ENCODE results near the gene STKLD1. TPM values are rescaled to one million over a fixed set of nuclear protein-coding genes. Genes with fewer than 3 reads are reported as not detected.

Gene STKLD1
- total RNA-seq, 1 donor from 2014 or later, result under 0.01 TPM

DNA sequence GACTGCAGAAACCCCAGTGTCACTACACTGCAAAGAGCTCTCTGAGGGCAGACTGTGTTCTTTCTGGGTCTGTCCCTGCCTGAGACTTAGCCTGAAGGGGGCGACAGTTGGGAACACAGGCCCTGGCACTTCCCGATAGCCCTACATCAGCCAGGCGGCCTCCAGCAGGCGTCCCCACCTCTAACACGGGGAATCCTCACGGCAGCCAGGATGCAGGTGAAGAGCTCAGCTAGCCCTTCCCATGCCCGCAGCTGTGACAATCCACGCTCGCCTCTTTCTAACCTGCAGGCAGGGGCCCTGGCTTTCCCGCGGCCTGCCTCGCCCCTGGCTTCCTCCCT lies 34.1 kb upstream of the STKLD1 start:
- Histone ChIP-seq H3K36me3 (ENCODE audit: control insufficient read depth, insufficient read depth, low read length) (peaks cover 40% of the 10 kb centered on the region), H3K4me3 (ENCODE audit: low read depth, low read length) (no peak overlapping the region), H3K27me3 (ENCODE audit: control insufficient read depth, insufficient read depth, low read length) (no peaks in the 10 kb centered on the region)
- FAIRE-seq (no peak), DNase-seq (ENCODE audit: low read depth) (no peak)
- TF ChIP-seq, protein P1, sequence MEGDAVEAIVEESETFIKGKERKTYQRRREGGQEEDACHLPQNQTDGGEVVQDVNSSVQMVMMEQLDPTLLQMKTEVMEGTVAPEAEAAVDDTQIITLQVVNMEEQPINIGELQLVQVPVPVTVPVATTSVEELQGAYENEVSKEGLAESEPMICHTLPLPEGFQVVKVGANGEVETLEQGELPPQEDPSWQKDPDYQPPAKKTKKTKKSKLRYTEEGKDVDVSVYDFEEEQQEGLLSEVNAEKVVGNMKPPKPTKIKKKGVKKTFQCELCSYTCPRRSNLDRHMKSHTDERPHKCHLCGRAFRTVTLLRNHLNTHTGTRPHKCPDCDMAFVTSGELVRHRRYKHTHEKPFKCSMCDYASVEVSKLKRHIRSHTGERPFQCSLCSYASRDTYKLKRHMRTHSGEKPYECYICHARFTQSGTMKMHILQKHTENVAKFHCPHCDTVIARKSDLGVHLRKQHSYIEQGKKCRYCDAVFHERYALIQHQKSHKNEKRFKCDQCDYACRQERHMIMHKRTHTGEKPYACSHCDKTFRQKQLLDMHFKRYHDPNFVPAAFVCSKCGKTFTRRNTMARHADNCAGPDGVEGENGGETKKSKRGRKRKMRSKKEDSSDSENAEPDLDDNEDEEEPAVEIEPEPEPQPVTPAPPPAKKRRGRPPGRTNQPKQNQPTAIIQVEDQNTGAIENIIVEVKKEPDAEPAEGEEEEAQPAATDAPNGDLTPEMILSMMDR (IDR thresholded peaks at IDR 0.05; ENCODE audit: insufficient read depth, low read length, severe bottlenecking), result peak; percentile 38

DNA sequence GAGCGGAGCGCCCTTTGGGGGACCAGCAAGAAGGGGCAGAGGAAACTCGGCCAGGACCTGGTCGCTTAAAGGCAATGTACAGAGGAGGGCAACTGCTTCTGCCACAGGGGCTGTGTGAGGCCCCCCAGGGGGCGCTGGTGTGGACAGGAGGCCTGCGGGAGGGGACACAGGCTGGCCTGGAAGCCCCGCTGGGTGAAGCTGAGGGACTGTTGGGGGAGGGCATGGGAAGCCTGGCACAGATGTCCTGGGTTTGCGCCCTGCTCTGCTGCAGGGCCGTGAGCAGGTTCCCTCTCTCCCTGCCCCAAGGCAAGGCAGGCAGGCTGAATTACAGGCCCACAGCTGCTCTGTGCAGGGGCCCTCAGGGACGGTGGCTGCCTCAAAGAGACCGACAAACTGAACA lies 33.6 kb upstream of the STKLD1 start:
- Histone ChIP-seq H3K36me3 (ENCODE audit: control insufficient read depth, insufficient read depth, low read length) (peaks cover 40% of the 10 kb centered on the region), H3K4me3 (ENCODE audit: low read depth, low read length) (no peak overlapping the region), H3K27me3 (ENCODE audit: control insufficient read depth, insufficient read depth, low read length) (no peaks in the 10 kb centered on the region)
- DNase-seq (ENCODE audit: low read depth) (no peak), FAIRE-seq (no peak)
- TF ChIP-seq, protein P1 (IDR thresholded peaks at IDR 0.05; ENCODE audit: insufficient read depth, low read length, severe bottlenecking), result peak; percentile 10

DNA sequence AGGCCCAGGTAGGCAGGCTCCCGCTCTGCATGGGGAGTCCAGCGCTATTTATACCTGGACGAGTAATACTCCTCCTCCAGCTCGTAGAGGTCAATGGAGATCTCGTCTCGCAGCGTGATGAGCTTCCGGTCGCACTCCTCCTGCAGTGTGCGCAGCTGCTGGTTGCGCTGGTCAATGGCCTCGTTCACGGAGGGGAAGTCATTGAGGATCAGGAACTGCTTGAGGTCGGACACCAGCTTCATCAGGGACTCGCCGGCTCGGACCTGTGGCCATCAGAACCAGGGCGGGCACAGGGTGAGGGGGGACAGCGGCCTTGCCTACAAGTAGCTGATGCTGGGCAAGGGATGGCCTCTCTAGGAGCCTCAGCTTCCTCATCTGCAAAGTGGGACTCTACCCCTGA lies 32.1 kb upstream of the STKLD1 start:
- peak; percentile 36 for FAIRE-seq

DNA sequence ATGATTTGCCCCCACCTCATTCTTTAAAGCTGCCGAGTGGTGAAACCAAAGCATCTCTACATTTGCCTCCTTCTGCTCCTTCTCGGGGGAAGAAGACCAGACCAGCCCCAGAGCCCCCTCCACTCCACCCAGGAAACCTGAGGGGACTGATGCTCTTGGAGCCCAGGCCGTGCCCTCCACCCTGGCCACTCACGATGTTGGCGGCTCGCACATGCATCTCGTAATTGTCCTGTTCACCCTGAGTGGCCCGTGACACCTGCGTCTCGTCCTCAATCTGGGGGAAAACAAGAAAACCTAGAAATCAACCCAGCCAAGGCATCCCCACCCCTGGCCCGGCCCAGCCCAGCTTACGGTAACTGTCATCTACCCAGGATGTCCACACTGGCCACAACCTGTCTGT lies 31.2 kb upstream of the STKLD1 start:
- FAIRE-seq, result no peak
- no peak for DNase-seq (ENCODE audit: low read depth)
- TF ChIP-seq, protein P1 (IDR thresholded peaks at IDR 0.05; ENCODE audit: insufficient read depth, low read length, severe bottlenecking), result no peak
- H3K36me3 ChIP-seq (ENCODE audit: control insufficient read depth, insufficient read depth, low read length), result peaks cover 45% of the 10 kb centered on the region
- H3K27me3 ChIP-seq (ENCODE audit: control insufficient read depth, insufficient read depth, low read length), result no peaks in the 10 kb centered on the region
- no peak overlapping the region for H3K4me3 ChIP-seq (ENCODE audit: low read depth, low read length)

More for the DNA sequence above, 32.1 kb upstream of the STKLD1 start:
- TF ChIP-seq, protein P1 (IDR thresholded peaks at IDR 0.05; ENCODE audit: insufficient read depth, low read length, severe bottlenecking), result no peak
- Histone ChIP-seq H3K27me3 (ENCODE audit: control insufficient read depth, insufficient read depth, low read length) (no peaks in the 10 kb centered on the region), H3K36me3 (ENCODE audit: control insufficient read depth, insufficient read depth, low read length) (peaks cover 42% of the 10 kb centered on the region), H3K4me3 (ENCODE audit: low read depth, low read length) (no peak overlapping the region)
- no peak for DNase-seq (ENCODE audit: low read depth)

DNA sequence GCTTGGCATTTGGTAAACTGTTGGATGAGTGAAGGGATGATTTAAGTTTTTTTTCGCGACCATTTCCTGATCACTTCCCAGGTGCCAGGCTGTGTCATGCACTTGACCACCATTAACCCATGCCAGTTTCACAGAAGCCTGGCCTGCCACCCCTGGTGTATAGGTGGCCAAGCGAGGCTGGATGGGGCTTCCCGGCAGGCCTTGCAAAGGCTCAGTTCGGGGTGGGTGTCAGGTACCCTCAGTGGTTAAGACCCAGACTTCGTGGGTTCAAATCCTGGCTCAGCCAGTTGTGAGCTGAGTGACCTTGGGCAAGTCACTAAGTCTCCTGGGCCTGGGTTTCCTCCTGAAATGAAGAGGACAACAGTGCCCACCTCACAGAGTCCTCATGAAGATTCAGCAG lies 30.6 kb upstream of the STKLD1 start:
- FAIRE-seq, result no peak
- Histone ChIP-seq H3K4me3 (ENCODE audit: low read depth, low read length) (no peak overlapping the region), H3K36me3 (ENCODE audit: control insufficient read depth, insufficient read depth, low read length) (peaks cover 47% of the 10 kb centered on the region), H3K27me3 (ENCODE audit: control insufficient read depth, insufficient read depth, low read length) (no peaks in the 10 kb centered on the region)
- TF ChIP-seq, protein P1 (IDR thresholded peaks at IDR 0.05; ENCODE audit: insufficient read depth, low read length, severe bottlenecking), result no peak
- no peak for DNase-seq (ENCODE audit: low read depth)

DNA sequence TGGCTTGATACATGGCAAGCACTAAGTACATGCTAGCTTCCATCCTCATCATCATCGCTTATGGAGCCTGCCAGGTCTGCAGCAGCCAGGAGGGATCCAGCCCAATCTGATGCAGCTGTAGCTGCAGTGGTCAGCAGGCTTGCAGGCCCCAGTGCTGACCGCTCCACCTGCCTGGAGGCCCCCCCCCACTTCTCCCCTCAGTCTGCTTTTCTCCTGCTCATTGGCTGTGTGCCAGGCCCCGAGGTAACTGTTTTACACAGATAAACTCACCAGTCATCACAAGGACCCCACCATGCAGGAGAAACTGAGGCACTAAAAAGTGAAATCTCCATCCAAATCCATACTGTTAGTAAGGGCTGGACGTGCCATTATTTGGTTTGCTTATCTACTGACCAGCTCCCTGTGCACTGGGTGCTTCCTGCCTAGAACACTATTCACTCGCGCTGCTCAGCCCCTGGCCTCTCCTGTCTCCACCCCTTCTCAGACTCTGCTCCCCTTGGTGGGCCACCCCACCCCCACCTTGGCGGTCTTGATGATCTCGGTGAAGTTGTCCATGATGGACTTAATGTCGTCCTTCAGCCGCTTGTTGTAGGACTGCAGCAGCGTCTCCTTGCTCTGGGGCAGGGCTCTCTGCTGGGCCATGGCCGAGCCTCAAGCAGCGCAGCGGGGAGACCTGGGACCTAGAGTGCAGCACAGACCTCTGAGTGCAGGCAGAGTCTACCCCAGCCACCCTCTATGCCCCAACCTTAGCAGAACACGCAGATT lies 30.0 kb upstream of the STKLD1 start:
- H3K36me3 ChIP-seq (ENCODE audit: control insufficient read depth, insufficient read depth, low read length), result peaks cover 45% of the 10 kb centered on the region
- no peak overlapping the region for H3K4me3 ChIP-seq (ENCODE audit: low read depth, low read length)
- TF ChIP-seq, protein P1 (IDR thresholded peaks at IDR 0.05; ENCODE audit: insufficient read depth, low read length, severe bottlenecking), result no peak

More for the DNA sequence above, 30.0 kb upstream of the STKLD1 start:
- FAIRE-seq, result no peak
- H3K27me3 ChIP-seq (ENCODE audit: control insufficient read depth, insufficient read depth, low read length), result no peaks in the 10 kb centered on the region
- DNase-seq (ENCODE audit: low read depth), result no peak
